Measurements from ENCODE around the gene TMEM229B. TPM values are rescaled to one million over a fixed set of nuclear protein-coding genes. Genes with fewer than 3 reads are reported as not detected.

The TMEM229B gene
- polyA plus RNA-seq, 3 donors = 10.2 to 18.7 (median 17.3) TPM

GRCh38 chr14:67485501-67486095 is 2.9 kb downstream of the TMEM229B start:
- peaks cover 3% of the 10 kb centered on the region for H3K79me2 ChIP-seq (ENCODE audit: insufficient read depth, low read length)
- Mint-ChIP-seq H3K36me3 (peaks cover 47% of the 10 kb centered on the region in 2 donors), H3K9me3 (peaks cover 0 to 7% (median 0%) of the 10 kb centered on the region in 7 donors), H3K4me1 (peaks cover 75% of the 10 kb centered on the region), H3K27me3 (ENCODE audit: low read depth in 3 of 3) (peaks cover 0 to 5% (median 2%) of the 10 kb centered on the region in 3 donors), H3K27ac (peak overlapping the region in 6 of 7 donors; percentile 13 to 67 (median 37)), H3K4me3 (peak overlapping the region in 1 of 2 donors; percentile 26)
- H4K20me1 ChIP-seq (ENCODE audit: insufficient read depth, low read length) = peaks cover 9% of the 10 kb centered on the region
- peaks cover 18 to 51% of the 10 kb centered on the region in 2 donors for H3K36me3 ChIP-seq (replicated peaks in 1 of 2; ENCODE audit: control insufficient read depth in 1 of 2, insufficient read depth in 2 of 2, low read length in 2 of 2)
- 61% methylated on average over 4 of the region's 4 CpGs for WGBS (ENCODE audit: insufficient coverage)
- H3K9me3 ChIP-seq (replicated peaks in 1 of 2; ENCODE audit: control insufficient read depth in 1 of 2, insufficient read depth in 1 of 2, low read length in 2 of 2) = no peaks in the 10 kb centered on the region
- no peak overlapping the region for H3K4me2 ChIP-seq (replicated peaks; ENCODE audit: extremely low read depth, low read length, poor library complexity, severe bottlenecking)
- no peak overlapping the region for H3K9ac ChIP-seq (ENCODE audit: insufficient read depth, low read length, poor library complexity, severe bottlenecking)
- H3K4me1 ChIP-seq (ENCODE audit: control insufficient read depth in 1 of 2, insufficient read depth in 2 of 2, low read length in 2 of 2) = peaks cover 40 to 53% of the 10 kb centered on the region in 2 donors
- H3K27ac ChIP-seq (ENCODE audit: low read depth in 1 of 2, low read length in 2 of 2) = peak overlapping the region in 1 of 2 donors; percentile 21
- no peak for TF ChIP-seq CTCF (IDR thresholded peaks at IDR 0.05)
- H3K27me3 ChIP-seq (ENCODE audit: control insufficient read depth in 2 of 2, insufficient read depth in 2 of 2, low read length in 2 of 2) = no peaks in the 10 kb centered on the region
- H2AFZ ChIP-seq (ENCODE audit: insufficient read depth, low read depth, low read length, poor library complexity, severe bottlenecking) = no peak overlapping the region
- no peak overlapping the region for H3K4me3 ChIP-seq (replicated peaks in 1 of 3; ENCODE audit: low read depth in 2 of 3, low read length in 3 of 3)
- intact Hi-C loops (cut with micrococcal nuclease) = no loop called here
- DNase-seq = no peak

- H3K9me3 Mint-ChIP-seq = peaks cover 0 to 7% (median 0%) of the 10 kb centered on the region in 7 donors
These were observed 4.8 kb downstream of the TMEM229B start for GRCh38 chr14:67483579-67484285.

More at GRCh38 chr14:67483579-67484285, 4.8 kb downstream of the TMEM229B start:
- H3K9ac ChIP-seq (ENCODE audit: insufficient read depth, low read length, poor library complexity, severe bottlenecking) = no peak overlapping the region
- H3K27me3 ChIP-seq (ENCODE audit: control insufficient read depth in 2 of 2, insufficient read depth in 2 of 2, low read length in 2 of 2) = no peaks in the 10 kb centered on the region
- no peak overlapping the region for H3K4me2 ChIP-seq (replicated peaks; ENCODE audit: extremely low read depth, low read length, poor library complexity, severe bottlenecking)
- DNase-seq = no peak
- H4K20me1 ChIP-seq (ENCODE audit: insufficient read depth, low read length) = peaks cover 12% of the 10 kb centered on the region
- peaks cover 3% of the 10 kb centered on the region for H3K79me2 ChIP-seq (ENCODE audit: insufficient read depth, low read length)
- 100% methylated on average over 8 of the region's 8 CpGs for WGBS (ENCODE audit: insufficient coverage)
- H3K27ac Mint-ChIP-seq = no peak overlapping the region
- peaks cover 34 to 47% of the 10 kb centered on the region in 2 donors for H3K4me1 ChIP-seq (ENCODE audit: control insufficient read depth in 1 of 2, insufficient read depth in 2 of 2, low read length in 2 of 2)
- H3K36me3 ChIP-seq (replicated peaks in 1 of 2; ENCODE audit: control insufficient read depth in 1 of 2, insufficient read depth in 2 of 2, low read length in 2 of 2) = peaks cover 18 to 54% of the 10 kb centered on the region in 2 donors
- intact Hi-C loops (cut with micrococcal nuclease) = no loop called here
- no peaks in the 10 kb centered on the region for H3K9me3 ChIP-seq (replicated peaks in 1 of 2; ENCODE audit: control insufficient read depth in 1 of 2, insufficient read depth in 1 of 2, low read length in 2 of 2)
- peaks cover 52 to 55% of the 10 kb centered on the region in 2 donors for H3K36me3 Mint-ChIP-seq
- peaks cover 58% of the 10 kb centered on the region for H3K4me1 Mint-ChIP-seq
- H2AFZ ChIP-seq (ENCODE audit: insufficient read depth, low read depth, low read length, poor library complexity, severe bottlenecking) = no peak overlapping the region
- H3K27me3 Mint-ChIP-seq (ENCODE audit: low read depth in 3 of 3) = peaks cover 0 to 5% (median 0%) of the 10 kb centered on the region in 3 donors
- H3K27ac ChIP-seq (ENCODE audit: low read depth in 1 of 2, low read length in 2 of 2) = no peak overlapping the region
- TF ChIP-seq CTCF (IDR thresholded peaks at IDR 0.05) = no peak
- no peak overlapping the region for H3K4me3 Mint-ChIP-seq
- H3K4me3 ChIP-seq (replicated peaks in 1 of 3; ENCODE audit: low read depth in 2 of 3, low read length in 3 of 3) = no peak overlapping the region
